Parathyroid adenoma (tissue), 2 donors: ENCODE measurements around the gene PDZD8.

Experiments
- H2AFZ ChIP-seq: fragments of 300-600 bp; sonication (generic); one replicate; pipeline ENCODE4 v1.7.0; 2017; ENCODE audit warnings: antibody characterized with exemption, mild to moderate bottlenecking
- H3K27ac ChIP-seq: fragments of 300-600 bp; sonication (generic); one replicate; pipeline ENCODE4 v1.7.0; 2017
- H3K27me3 ChIP-seq: fragments of 300-600 bp; sonication (generic); one replicate; pipeline ENCODE4 v1.7.0; 2017; ENCODE audit warnings: low read length; ENCODE audit not compliant: control insufficient read depth, insufficient read depth
- H3K36me3 ChIP-seq: fragments of 300-600 bp; sonication (generic); one replicate; pipeline ENCODE4 v1.7.0; 2017; ENCODE audit warnings: low read length; ENCODE audit not compliant: control insufficient read depth, insufficient read depth
- H3K4me1 ChIP-seq: fragments of 300-600 bp; sonication (generic); one replicate; pipeline ENCODE4 v1.7.0; 2017; ENCODE audit warnings: control low read depth
- H3K4me2 ChIP-seq: fragments of 300-600 bp; sonication (generic); one replicate; pipeline ENCODE4 v1.7.0; 2017; ENCODE audit warnings: low read length
- H3K4me3 ChIP-seq: fragments of 300-600 bp; sonication (generic); one replicate; pipeline ENCODE4 v1.7.0; 2017; ENCODE audit warnings: low read depth, low read length
- H3K79me2 ChIP-seq: fragments of 300-600 bp; sonication (generic); one replicate; pipeline ENCODE4 v1.7.0; 2017; ENCODE audit warnings: control low read depth
- H3K9ac ChIP-seq: fragments of 300-600 bp; sonication (generic); one replicate; pipeline ENCODE4 v1.7.0; 2017; ENCODE audit warnings: mild to moderate bottlenecking
- H3K9me3 ChIP-seq: fragments of 300-600 bp; sonication (generic); one replicate; pipeline ENCODE4 v1.7.0; 2017; ENCODE audit warnings: low read length; ENCODE audit not compliant: control insufficient read depth
- TF ChIP-seq, protein P1 (sequence below): fragments of 300-600 bp; sonication (generic); IDR thresholded peaks from one replicate; pipeline ENCODE4 v1.7.0; 2017; ENCODE audit warnings: antibody characterized with exemption, mild to moderate bottlenecking
- donor health status: primary hyperparathyroidism.

The PDZD8 gene

GRCh38 chr10:117241541-117242462, 133.4 kb downstream of the PDZD8 start:
- Histone ChIP-seq H2AFZ (peak overlapping the region; percentile 33), H3K4me2 (peak overlapping the region; percentile 38), H3K9me3 (no peaks in the 10 kb centered on the region), H3K4me3 (no peak overlapping the region), H3K79me2 (no peaks in the 10 kb centered on the region), H3K27me3 (no peaks in the 10 kb centered on the region), H3K9ac (no peak overlapping the region), H3K36me3 (no peaks in the 10 kb centered on the region), H3K4me1 (no peaks in the 10 kb centered on the region), H3K27ac (no peak overlapping the region)
- TF ChIP-seq, protein P1, sequence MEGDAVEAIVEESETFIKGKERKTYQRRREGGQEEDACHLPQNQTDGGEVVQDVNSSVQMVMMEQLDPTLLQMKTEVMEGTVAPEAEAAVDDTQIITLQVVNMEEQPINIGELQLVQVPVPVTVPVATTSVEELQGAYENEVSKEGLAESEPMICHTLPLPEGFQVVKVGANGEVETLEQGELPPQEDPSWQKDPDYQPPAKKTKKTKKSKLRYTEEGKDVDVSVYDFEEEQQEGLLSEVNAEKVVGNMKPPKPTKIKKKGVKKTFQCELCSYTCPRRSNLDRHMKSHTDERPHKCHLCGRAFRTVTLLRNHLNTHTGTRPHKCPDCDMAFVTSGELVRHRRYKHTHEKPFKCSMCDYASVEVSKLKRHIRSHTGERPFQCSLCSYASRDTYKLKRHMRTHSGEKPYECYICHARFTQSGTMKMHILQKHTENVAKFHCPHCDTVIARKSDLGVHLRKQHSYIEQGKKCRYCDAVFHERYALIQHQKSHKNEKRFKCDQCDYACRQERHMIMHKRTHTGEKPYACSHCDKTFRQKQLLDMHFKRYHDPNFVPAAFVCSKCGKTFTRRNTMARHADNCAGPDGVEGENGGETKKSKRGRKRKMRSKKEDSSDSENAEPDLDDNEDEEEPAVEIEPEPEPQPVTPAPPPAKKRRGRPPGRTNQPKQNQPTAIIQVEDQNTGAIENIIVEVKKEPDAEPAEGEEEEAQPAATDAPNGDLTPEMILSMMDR: no peak

- no peaks in the 10 kb centered on the region for H3K9me3 ChIP-seq
- no peaks in the 10 kb centered on the region for H3K27me3 ChIP-seq
- H3K4me2 ChIP-seq: peak within 1 kb of the TSS; percentile 38
- TF ChIP-seq, protein P1: no peak
- H3K27ac ChIP-seq: no peak within 1 kb of the TSS
- H3K4me3 ChIP-seq: no peak within 1 kb of the TSS
- no peak within 1 kb of the TSS for H3K9ac ChIP-seq
- H3K79me2 ChIP-seq: no peaks in the 10 kb centered on the region
- no peaks in the 10 kb centered on the region for H3K36me3 ChIP-seq
- no peaks in the 10 kb centered on the region for H3K4me1 ChIP-seq
- peak within 1 kb of the TSS; percentile 33 for H2AFZ ChIP-seq
Measured at GRCh38 chr10:117240621-117241529, 134.4 kb downstream of the PDZD8 start, which contains the start of gene SLC18A2. TSS of gene SLC18A2 (plus strand) at chr10:117241114. CDS start at chr10:117241694, 580 bp downstream.

DNA sequence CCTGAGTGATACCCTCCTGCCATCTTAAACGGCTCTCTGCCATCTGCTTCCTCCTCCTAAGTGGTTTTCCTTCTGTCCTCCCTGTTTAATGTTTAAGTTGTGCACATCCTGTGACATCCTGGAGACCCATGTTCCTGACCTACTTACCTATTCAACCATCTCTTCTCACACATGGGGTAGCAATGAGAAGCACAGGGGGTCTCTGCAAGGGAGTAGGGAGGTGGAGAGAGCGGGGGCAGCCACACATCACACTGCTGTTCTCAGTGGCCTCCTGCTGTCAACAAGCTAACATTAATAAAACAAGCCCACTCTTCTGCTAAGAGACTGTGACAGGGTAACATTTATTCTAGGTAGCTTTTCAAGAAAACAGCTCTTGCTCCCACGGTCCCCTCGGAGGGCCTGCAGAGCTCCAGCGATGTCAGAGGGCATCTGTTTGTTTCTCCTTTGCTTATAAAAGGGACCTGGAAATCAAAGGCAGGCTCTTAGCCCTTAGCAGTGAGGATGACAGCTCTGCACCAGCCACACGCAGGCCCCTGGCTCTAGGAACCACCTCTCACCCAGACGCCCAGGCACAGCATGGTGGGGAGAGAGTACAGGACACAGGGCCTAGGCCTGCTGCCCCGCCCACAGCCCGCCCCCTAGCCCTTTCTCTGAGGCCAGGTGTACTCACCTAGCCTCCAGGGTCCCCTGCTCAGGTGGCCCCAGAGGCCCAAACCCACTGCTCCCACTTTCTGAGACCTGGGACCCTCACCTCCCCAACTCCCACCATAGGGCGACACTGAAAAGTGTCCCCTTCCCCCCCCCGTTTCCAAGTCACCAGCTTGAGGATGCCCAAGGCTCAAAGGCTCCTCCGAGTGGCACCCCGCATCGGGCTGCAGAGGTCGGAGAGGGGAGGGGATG, 135.3 kb downstream of the PDZD8 start:
- TF ChIP-seq, protein P1: no peak
- Histone ChIP-seq H3K9ac (no peak overlapping the region), H3K4me2 (no peak overlapping the region)

GRCh38 chr10:117239051-117239450, 136.2 kb downstream of the PDZD8 start:
- no peak overlapping the region for H3K9ac ChIP-seq
- no peaks in the 10 kb centered on the region for H3K4me1 ChIP-seq
- H3K36me3 ChIP-seq: no peaks in the 10 kb centered on the region
- H3K79me2 ChIP-seq: no peaks in the 10 kb centered on the region
- TF ChIP-seq, protein P1: no peak
- no peak overlapping the region for H3K4me2 ChIP-seq
- no peaks in the 10 kb centered on the region for H3K9me3 ChIP-seq
- no peak overlapping the region for H3K27ac ChIP-seq
- no peaks in the 10 kb centered on the region for H3K27me3 ChIP-seq
- H3K4me3 ChIP-seq: no peak overlapping the region
- no peak overlapping the region for H2AFZ ChIP-seq

More for the DNA sequence above, 135.3 kb downstream of the PDZD8 start:
- no peak overlapping the region for H3K27ac ChIP-seq
- no peaks in the 10 kb centered on the region for H3K9me3 ChIP-seq
- no peak overlapping the region for H2AFZ ChIP-seq
- H3K4me1 ChIP-seq: no peaks in the 10 kb centered on the region
- H3K4me3 ChIP-seq: no peak overlapping the region
- no peaks in the 10 kb centered on the region for H3K79me2 ChIP-seq
- H3K36me3 ChIP-seq: no peaks in the 10 kb centered on the region
- H3K27me3 ChIP-seq: no peaks in the 10 kb centered on the region
